ENCODE results near the gene KYNU. TPM values are rescaled to one million over a fixed set of nuclear protein-coding genes. Genes with fewer than 3 reads are reported as not detected.
"Not testable (repeated sequence)": the region's sequence is repeated elsewhere in the genome, so short reads cannot be mapped to it uniquely, and the experiment has no call there.

KYNU gene
- total RNA-seq, 1 experiment from 2014 or later, result 11.3 TPM

GRCh38 chr2:143088388-143088787 lies 210.9 kb downstream of the KYNU start:
- no peak for DNase-seq (ENCODE audit: low read depth)

GRCh38 chr2:143089520-143089919 lies 212.1 kb downstream of the KYNU start:
- not testable (repeated sequence) for DNase-seq (ENCODE audit: low read depth)

Data from M059J (cell line).